ENCODE data around the gene RUFY1. TPM values are rescaled to one million over a fixed set of nuclear protein-coding genes. Genes with fewer than 3 reads are reported as not detected.

Gene RUFY1
- total and polyA plus RNA-seq, 10 of the 15 experiments (the other 5 are each of a cell fraction or from before 2014, with no cell fraction given): 5.7 to 36.3 (median 24.5) TPM

GRCh38 chr5:179588166-179588565, 37.8 kb downstream of the RUFY1 start:
- Histone ChIP-seq H4K20me1 (ENCODE audit: control insufficient read depth, insufficient read depth) (no peaks in the 10 kb centered on the region), H3K27me3 (replicated peaks in 1 of 2; ENCODE audit: control insufficient read depth in 2 of 2, insufficient read depth in 2 of 2, low read length in 1 of 2) (no peaks in the 10 kb centered on the region), H3K9ac (ENCODE audit: control insufficient read depth, insufficient read depth, low read length) (no peak overlapping the region), H3K79me2 (ENCODE audit: control insufficient read depth, insufficient read depth, low read length) (no peaks in the 10 kb centered on the region), H3K4me1 (ENCODE audit: control insufficient read depth, insufficient read depth, low read length) (no peaks in the 10 kb centered on the region), H3K27ac (ENCODE audit: control insufficient read depth, insufficient read depth) (no peak overlapping the region), H2AFZ (ENCODE audit: control insufficient read depth, low read depth, low read length) (no peak overlapping the region), H3K4me3 (no peak overlapping the region), H3K36me3 (ENCODE audit: control insufficient read depth in 2 of 2, insufficient read depth in 2 of 2, low read length in 1 of 2) (peaks cover 7 to 23% of the 10 kb centered on the region in 2 experiments), H3K9me3 (replicated peaks; ENCODE audit: control insufficient read depth, insufficient read depth, low read length) (no peaks in the 10 kb centered on the region), H3K4me2 (ENCODE audit: control insufficient read depth, insufficient read depth) (no peak overlapping the region)
- in situ Hi-C loops (cut with MboI): no loop called here
- BruUV-seq (replicated peaks): no TSS peak
- ChIA-PET RAD21 (ENCODE audit: unreplicated experiment) (no interaction called here), POLR2A (no interaction called here), CTCF (no interaction called here), SMC1A (ENCODE audit: uncharacterized antibody, unreplicated experiment) (interaction anchor here (0.8 kb wide), 1 partner anchor 47 kb away, joined by 4 read pairs; no protein-coding TSS in a partner anchor)
- no peak for ATAC-seq
- no peak for FAIRE-seq
- intact Hi-C loops (cut with micrococcal nuclease; ENCODE audit: unreplicated experiment): no loop called here
- WGBS (ENCODE audit: insufficient coverage, insufficient replicate concordance, low lambda C conversion rate, missing lambda C conversion rate): 92% methylated on average over 3 of the region's 3 CpGs
- DNase-seq (ENCODE audit: low read depth, low spot score): no peak
- TF ChIP-seq HDAC6 (IDR thresholded peaks at IDR 0.05; ENCODE audit: unreplicated experiment) (no peak), RAD21 (IDR thresholded peaks at IDR 0.05; ENCODE audit: insufficient read depth, low read depth, low read length) (no peak), STAT3 (IDR thresholded peaks at IDR 0.05; ENCODE audit: low read depth, low read length) (no peak), SUZ12 (IDR thresholded peaks at IDR 0.05; ENCODE audit: unreplicated experiment) (no peak), MXI1 (IDR thresholded peaks at IDR 0.05; ENCODE audit: low read depth, low read length) (no peak), LARP7 (IDR thresholded peaks at IDR 0.05) (no peak), ZSCAN29 (IDR thresholded peaks at IDR 0.05) (no peak), EGR1 (IDR thresholded peaks at IDR 0.05; ENCODE audit: borderline replicate concordance in 1 of 2, low read depth in 2 of 2, low read length in 2 of 2) (no peak), TCF12 (IDR thresholded peaks at IDR 0.05; ENCODE audit: low read depth, low read length) (no peak), ZNF207 (IDR thresholded peaks at IDR 0.05; ENCODE audit: borderline replicate concordance) (no peak), ZBTB11 (CRISPR knock-in tag; IDR thresholded peaks at IDR 0.05) (no peak), CBX5 (IDR thresholded peaks at IDR 0.05; ENCODE audit: low read depth) (no peak), CUX1 (IDR thresholded peaks at IDR 0.05; ENCODE audit: insufficient replicate concordance, low read depth, low read length) (no peak), TCF7 (IDR thresholded peaks at IDR 0.05; ENCODE audit: borderline replicate concordance) (no peak)

Measured in GM12878 (cell line).